ENCODE data around the gene ARHGEF17. TPM values are rescaled to one million over a fixed set of nuclear protein-coding genes. Genes with fewer than 3 reads are reported as not detected.

ARHGEF17 gene
- total and polyA plus RNA-seq, 2 of the 8 experiments (the other 6 are each of a cell fraction or from before 2014, with no cell fraction given) = 11.3 to 14.6 TPM

DNA sequence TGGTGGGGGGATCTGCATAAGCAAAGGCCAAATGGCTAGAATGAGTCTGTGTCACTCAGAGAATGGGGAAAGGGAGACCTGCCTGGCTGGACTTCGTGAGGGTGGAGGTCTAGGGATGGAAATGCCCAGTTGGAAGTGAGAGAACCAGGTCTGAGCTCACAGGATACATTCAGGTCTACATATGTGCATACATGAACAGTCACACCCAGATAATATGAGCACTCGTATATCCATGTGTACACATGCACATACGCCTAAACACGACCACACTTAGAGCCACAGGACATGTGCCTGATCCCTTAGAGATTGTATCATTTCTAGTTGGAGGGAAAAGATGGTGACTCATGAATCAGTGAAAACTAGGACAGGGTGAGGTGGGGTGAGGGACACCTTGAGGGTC, 47.0 kb downstream of the ARHGEF17 start:
- Histone ChIP-seq H3K27me3 (replicated peaks in 1 of 4; ENCODE audit: control insufficient read depth in 3 of 4, extremely low read depth in 1 of 4, insufficient read depth in 3 of 4, low read length in 3 of 4) (no peaks in the 10 kb centered on the region), H4K91ac (replicated peaks; ENCODE audit: insufficient read length, low read length) (no peak overlapping the region), H3K14ac (ENCODE audit: insufficient read length) (no peak overlapping the region), H2BK20ac (ENCODE audit: low read length) (no peak overlapping the region), H3K79me2 (ENCODE audit: control insufficient read depth in 1 of 2, insufficient read depth in 2 of 2, low read length in 2 of 2) (no peaks in the 10 kb centered on the region), H3K23ac (ENCODE audit: insufficient read length) (no peak overlapping the region), H3K79me1 (ENCODE audit: low read depth, low read length) (no peaks in the 10 kb centered on the region), H3K4me1 (replicated peaks in 1 of 4; ENCODE audit: control insufficient read depth in 3 of 4, insufficient read depth in 4 of 4, low read length in 3 of 4) (no peaks in the 10 kb centered on the region), H4K5ac (ENCODE audit: insufficient read length, low read depth, low read length) (no peak overlapping the region), H3K56ac (replicated peaks; ENCODE audit: insufficient read length, low read depth, low read length) (no peak overlapping the region), H2AFZ (ENCODE audit: low read length) (no peak overlapping the region), H3K4ac (replicated peaks; ENCODE audit: insufficient read length, low read depth, low read length) (no peak overlapping the region), H3K36me3 (ENCODE audit: control insufficient read depth in 2 of 4, insufficient read depth in 4 of 4, low read length in 3 of 4) (no peaks in the 10 kb centered on the region), H2BK15ac (ENCODE audit: low read length) (no peak overlapping the region), H3K4me2 (ENCODE audit: insufficient read depth in 1 of 2, low read depth in 2 of 2, low read length in 2 of 2) (no peak overlapping the region), H4K8ac (ENCODE audit: extremely low read depth, insufficient read depth, low read length) (no peak overlapping the region), H3K27ac (ENCODE audit: low read depth, low read length) (no peak overlapping the region), H3K9me3 (ENCODE audit: insufficient read depth in 2 of 2, low read depth in 1 of 2, low read length in 1 of 2) (no peaks in the 10 kb centered on the region), H2AK5ac (ENCODE audit: low read depth, low read length) (no peak overlapping the region), H3K18ac (ENCODE audit: extremely low read depth, low read length) (no peak overlapping the region), H3K23me2 (ENCODE audit: low read depth, low read length) (no peaks in the 10 kb centered on the region), H3K9ac (replicated peaks in 1 of 4; ENCODE audit: extremely low read depth in 1 of 4, low read depth in 3 of 4, low read length in 3 of 4) (no peak overlapping the region), H2BK12ac (ENCODE audit: low read depth, low read length) (no peak overlapping the region), H3K4me3 (ENCODE audit: extremely low read depth in 1 of 4, insufficient read depth in 2 of 4, low read depth in 3 of 4, low read length in 4 of 4) (no peak overlapping the region), H2BK120ac (replicated peaks; ENCODE audit: low read depth, low read length) (no peak overlapping the region), H2BK5ac (ENCODE audit: low read depth, low read length) (no peak overlapping the region), H4K20me1 (replicated peaks in 1 of 2; ENCODE audit: control insufficient read depth in 1 of 2, insufficient read depth in 2 of 2, low read length in 2 of 2) (peaks cover 0 to 4% of the 10 kb centered on the region in 2 experiments)
- TF ChIP-seq EGR1 (IDR thresholded peaks at IDR 0.05; ENCODE audit: borderline replicate concordance, low read depth, low read length) = no peak
- no peak for TF ChIP-seq JUND (IDR thresholded peaks at IDR 0.05; ENCODE audit: low read length)
- TF ChIP-seq EP300 (IDR thresholded peaks at IDR 0.05; ENCODE audit: borderline replicate concordance in 1 of 2, low read depth in 2 of 2, low read length in 2 of 2) = no peak
- TF ChIP-seq RAD21 (IDR thresholded peaks at IDR 0.05 in 1 of 2, conservative IDR thresholded peaks at IDR 0.05 in 1 of 2; ENCODE audit: low read depth in 2 of 2, low read length in 2 of 2) = no peak
- TF ChIP-seq USF2 (IDR thresholded peaks at IDR 0.05; ENCODE audit: low read length) = no peak
- no peak for TF ChIP-seq CREB1 (IDR thresholded peaks at IDR 0.05)
- no peak for TF ChIP-seq TEAD4 (IDR thresholded peaks at IDR 0.05; ENCODE audit: low read depth, low read length)
- no peak for TF ChIP-seq TAF1 (IDR thresholded peaks at IDR 0.05; ENCODE audit: low read depth, low read length)
- no peak for TF ChIP-seq POU5F1 (IDR thresholded peaks at IDR 0.05; ENCODE audit: low read depth, low read length)
- no peak for TF ChIP-seq SP1 (IDR thresholded peaks at IDR 0.05; ENCODE audit: low read depth, low read length)
- CTCF ChIA-PET (ENCODE audit: partially characterized antibody) = interaction anchor here (1.5 to 59.1 kb wide), 6 partner anchors 5 to 306 kb away, joined by 4 to 1456 read pairs (median 62); partner anchors contain the start of genes ARHGEF17 and RELT
- 76% methylated on average over 4 of the region's 4 CpGs; no CpG with 5 or more reads in 1 of the 2 experiments for WGBS, 2 experiments (ENCODE audit: extremely low coverage in 1 of 2, insufficient coverage in 1 of 2, insufficient read length in 1 of 2, insufficient replicate concordance in 2 of 2, low coverage in 1 of 2, low lambda C conversion rate in 2 of 2, missing lambda C conversion rate in 1 of 2)
- no peak for DNase-seq (ENCODE audit: low read depth in 1 of 2, low spot score in 2 of 2)
- POLR2A ChIA-PET (ENCODE audit: partially characterized antibody) = no interaction called here
- FAIRE-seq = no peak

All from H1 (cell line).